H7 (cell line): Measurements from ENCODE around the gene FIGNL2. TPM values are rescaled to one million over a fixed set of nuclear protein-coding genes. Genes with fewer than 3 reads are reported as not detected.

Experiments
- DNase-seq: peaks from one replicate; pipeline ENCODE4 v3.0.0; 2012
- H3K27me3 ChIP-seq: 2 replicates; pipeline ENCODE4 v1.6.0; 2011; ENCODE audit warnings: mild to moderate bottlenecking, low read length; ENCODE audit not compliant: control insufficient read depth, insufficient read depth
- H3K36me3 ChIP-seq: replicated peaks from 2 replicates; pipeline ENCODE4 v1.5.1; 2011; ENCODE audit warnings: low read length; ENCODE audit not compliant: control insufficient read depth, insufficient read depth
- H3K4me3 ChIP-seq: 2 replicates; pipeline ENCODE4 v1.5.1; 2011; ENCODE audit warnings: low read depth, mild to moderate bottlenecking, control low read depth, low read length, moderate library complexity; ENCODE audit not compliant: insufficient read depth
- total RNA-seq: library from RNA; depleted of rRNA; stranded (reverse); fragments of >200 nt; shearing (Covaris generic); gene quantifications from 2 replicates; pipeline ENCODE4 v1.2.3, GENCODE V29; 2014

Gene FIGNL2
- total RNA-seq, 1 experiment from 2014 or later = 5.8 TPM

GRCh38 chr12:51852404-51853137 lies 4.1 kb upstream of the FIGNL2 start:
- H3K27me3 ChIP-seq = peaks cover 41% of the 10 kb centered on the region
- DNase-seq = peak; percentile 58
- H3K36me3 ChIP-seq = no peaks in the 10 kb centered on the region
- no peak overlapping the region for H3K4me3 ChIP-seq

GRCh38 chr12:51851413-51852124 lies 3.1 kb upstream of the FIGNL2 start:
- Histone ChIP-seq H3K36me3 (no peaks in the 10 kb centered on the region), H3K27me3 (peaks cover 46% of the 10 kb centered on the region)
- peak; percentile 21 for DNase-seq

GRCh38 chr12:51850965-51851299 lies 2.4 kb upstream of the FIGNL2 start:
- Histone ChIP-seq H3K36me3 (no peaks in the 10 kb centered on the region), H3K27me3 (peaks cover 52% of the 10 kb centered on the region), H3K4me3 (no peak overlapping the region)
- peak; percentile 24 for DNase-seq

More at GRCh38 chr12:51851413-51852124, 3.1 kb upstream of the FIGNL2 start:
- no peak overlapping the region for H3K4me3 ChIP-seq

- Histone ChIP-seq H3K27me3 (peaks cover 54% of the 10 kb centered on the region), H3K4me3 (no peak overlapping the region), H3K36me3 (no peaks in the 10 kb centered on the region)
- no peak for DNase-seq
Observed at GRCh38 chr12:51850081-51850964, 1.8 kb upstream of the FIGNL2 start.

- Histone ChIP-seq H3K4me3 (peak overlapping the region; percentile 63), H3K36me3 (no peaks in the 10 kb centered on the region), H3K27me3 (peaks cover 57% of the 10 kb centered on the region)
- DNase-seq = peak; percentile 99
Observed at GRCh38 chr12:51848841-51849735, 570 bp upstream of the FIGNL2 start.

GRCh38 chr12:51847643-51848325 lies 734 bp downstream of the FIGNL2 start:
- DNase-seq = peak; percentile 88
- Histone ChIP-seq H3K27me3 (peaks cover 53% of the 10 kb centered on the region), H3K36me3 (no peaks in the 10 kb centered on the region), H3K4me3 (peak overlapping the region; percentile 76)

GRCh38 chr12:51846911-51847642 lies 1.4 kb downstream of the FIGNL2 start:
- peak; percentile 95 for DNase-seq
- H3K36me3 ChIP-seq = no peaks in the 10 kb centered on the region
- peaks cover 47% of the 10 kb centered on the region for H3K27me3 ChIP-seq
- peak overlapping the region; percentile 76 for H3K4me3 ChIP-seq

- Histone ChIP-seq H3K4me3 (no peak overlapping the region; the same call in 1 of the 2 replicates), H3K27me3 (peaks cover 40% of the 10 kb centered on the region), H3K36me3 (no peaks in the 10 kb centered on the region)
- DNase-seq = peak; percentile 75
Observed at GRCh38 chr12:51846271-51846691, 2.2 kb downstream of the FIGNL2 start.

- Histone ChIP-seq H3K4me3 (no peak overlapping the region), H3K27me3 (peaks cover 33% of the 10 kb centered on the region), H3K36me3 (no peaks in the 10 kb centered on the region)
- no peak for DNase-seq
Observed at GRCh38 chr12:51845482-51845881, 3.0 kb downstream of the FIGNL2 start.

- Histone ChIP-seq H3K36me3 (no peaks in the 10 kb centered on the region), H3K27me3 (peaks cover 28% of the 10 kb centered on the region), H3K4me3 (no peak overlapping the region)
- no peak for DNase-seq
Observed at GRCh38 chr12:51844854-51845253, 3.7 kb downstream of the FIGNL2 start.

- Histone ChIP-seq H3K4me3 (no peak overlapping the region), H3K36me3 (no peaks in the 10 kb centered on the region), H3K27me3 (peaks cover 13% of the 10 kb centered on the region)
- DNase-seq = no peak
Observed at GRCh38 chr12:51841727-51842126, 6.8 kb downstream of the FIGNL2 start.

GRCh38 chr12:51840966-51841365 lies 7.6 kb downstream of the FIGNL2 start:
- no peak for DNase-seq
- Histone ChIP-seq H3K27me3 (peaks cover 5% of the 10 kb centered on the region), H3K36me3 (no peaks in the 10 kb centered on the region), H3K4me3 (no peak overlapping the region)
